Adipocyte (in vitro differentiated cells): ENCODE results near the gene ZNF497.

ENCODE experiments used
- DNase-seq: peaks from one replicate; pipeline ENCODE4 v3.0.0-alpha.2; 2015; ENCODE audit warnings: low read depth
- H3K27me3 ChIP-seq: replicated peaks from 2 replicates; pipeline ENCODE4 v1.7.0; 2013; ENCODE audit warnings: mild to moderate bottlenecking, low read length, moderate library complexity; ENCODE audit not compliant: control insufficient read depth, insufficient read depth
- H3K36me3 ChIP-seq: 2 replicates; pipeline ENCODE4 v1.7.0; 2013; ENCODE audit warnings: low read length, mild to moderate bottlenecking, moderate library complexity; ENCODE audit not compliant: control insufficient read depth, insufficient read depth, severe bottlenecking
- H3K4me1 ChIP-seq: 2 replicates; pipeline ENCODE4 v1.7.0; 2013; ENCODE audit warnings: mild to moderate bottlenecking, low read length, moderate library complexity; ENCODE audit not compliant: control insufficient read depth, insufficient read depth
- H3K4me3 ChIP-seq: 2 replicates; pipeline ENCODE4 v1.7.0; 2013; ENCODE audit warnings: mild to moderate bottlenecking, low read length, moderate library complexity
- H3K9ac ChIP-seq: 2 replicates; pipeline ENCODE4 v1.7.0; 2013; ENCODE audit warnings: mild to moderate bottlenecking, low read length, moderate library complexity
- H3K9me3 ChIP-seq: 2 replicates; pipeline ENCODE4 v1.7.0; 2013; ENCODE audit warnings: mild to moderate bottlenecking, low read length, moderate library complexity; ENCODE audit not compliant: control insufficient read depth

ZNF497 gene

GRCh38 chr19:58334691-58335249 lies 27.8 kb downstream of the ZNF497 start:
- no peaks in the 10 kb centered on the region for H3K9me3 ChIP-seq
- no peak overlapping the region for H3K4me3 ChIP-seq
- DNase-seq, result no peak
- H3K4me1 ChIP-seq, result peaks cover 4% of the 10 kb centered on the region
- H3K36me3 ChIP-seq, result peaks cover 27% of the 10 kb centered on the region
- no peak overlapping the region for H3K9ac ChIP-seq
- no peaks in the 10 kb centered on the region for H3K27me3 ChIP-seq

GRCh38 chr19:58332697-58333096 lies 29.9 kb downstream of the ZNF497 start:
- Histone ChIP-seq H3K9me3 (no peaks in the 10 kb centered on the region), H3K4me3 (no peak overlapping the region), H3K27me3 (no peaks in the 10 kb centered on the region), H3K9ac (no peak overlapping the region), H3K4me1 (peaks cover 11% of the 10 kb centered on the region), H3K36me3 (peaks cover 11% of the 10 kb centered on the region)
- DNase-seq, result no peak

- no peaks in the 10 kb centered on the region for H3K9me3 ChIP-seq
- no peaks in the 10 kb centered on the region for H3K27me3 ChIP-seq
These were observed 32.1 kb downstream of the ZNF497 start for GRCh38 chr19:58330458-58330857.

GRCh38 chr19:58328999-58329398 lies 33.6 kb downstream of the ZNF497 start:
- Histone ChIP-seq H3K36me3 (no peaks in the 10 kb centered on the region), H3K4me1 (peaks cover 19% of the 10 kb centered on the region), H3K4me3 (no peak overlapping the region), H3K9ac (no peak overlapping the region), H3K27me3 (no peaks in the 10 kb centered on the region), H3K9me3 (no peaks in the 10 kb centered on the region)
- no peak for DNase-seq

More at GRCh38 chr19:58330458-58330857, 32.1 kb downstream of the ZNF497 start:
- DNase-seq, result peak; percentile 45
- Histone ChIP-seq H3K4me3 (no peak overlapping the region), H3K4me1 (peaks cover 18% of the 10 kb centered on the region), H3K36me3 (peaks cover 8% of the 10 kb centered on the region), H3K9ac (peak overlapping the region; percentile 63)

GRCh38 chr19:58326914-58327726 lies 35.4 kb downstream of the ZNF497 start, which contains the start of gene ZSCAN22:
ZSCAN22 (plus strand) TSS chr19:58326994; CDS start chr19:58334803, 7,809 bp downstream.
- no peaks in the 10 kb centered on the region for H3K36me3 ChIP-seq
- H3K4me1 ChIP-seq, result peaks cover 19% of the 10 kb centered on the region
- H3K9ac ChIP-seq, result peak within 1 kb of the TSS; percentile 91
- DNase-seq, result peak; percentile 99
- no peaks in the 10 kb centered on the region for H3K27me3 ChIP-seq
- no peaks in the 10 kb centered on the region for H3K9me3 ChIP-seq
- H3K4me3 ChIP-seq, result peak within 1 kb of the TSS; percentile 92

GRCh38 chr19:58326501-58326913 lies 36.0 kb downstream of the ZNF497 start:
- H3K4me3 ChIP-seq, result peak overlapping the region; percentile 92
- H3K27me3 ChIP-seq, result no peaks in the 10 kb centered on the region
- no peaks in the 10 kb centered on the region for H3K9me3 ChIP-seq
- peak; percentile 6 for DNase-seq
- H3K4me1 ChIP-seq, result peaks cover 19% of the 10 kb centered on the region
- peak overlapping the region; percentile 91 for H3K9ac ChIP-seq
- H3K36me3 ChIP-seq, result no peaks in the 10 kb centered on the region

- peak; percentile 23 for DNase-seq
- Histone ChIP-seq H3K4me1 (peaks cover 15% of the 10 kb centered on the region), H3K4me3 (peak overlapping the region; percentile 92), H3K9me3 (no peaks in the 10 kb centered on the region), H3K9ac (peak overlapping the region; percentile 91), H3K27me3 (no peaks in the 10 kb centered on the region), H3K36me3 (no peaks in the 10 kb centered on the region)
These were observed 37.1 kb downstream of the ZNF497 start for GRCh38 chr19:58325311-58326022.

GRCh38 chr19:58319241-58319640 lies 43.3 kb downstream of the ZNF497 start:
- H3K4me3 ChIP-seq, result no peak overlapping the region
- DNase-seq, result no peak
- H3K36me3 ChIP-seq, result peaks cover 12% of the 10 kb centered on the region
- H3K27me3 ChIP-seq, result no peaks in the 10 kb centered on the region
- H3K9ac ChIP-seq, result no peak overlapping the region
- H3K4me1 ChIP-seq, result no peaks in the 10 kb centered on the region
- no peaks in the 10 kb centered on the region for H3K9me3 ChIP-seq

GRCh38 chr19:58318297-58318696 lies 44.3 kb downstream of the ZNF497 start:
- Histone ChIP-seq H3K36me3 (peaks cover 20% of the 10 kb centered on the region), H3K4me3 (no peak overlapping the region)

GRCh38 chr19:58317476-58318072 lies 45.0 kb downstream of the ZNF497 start:
- Histone ChIP-seq H3K9ac (no peak overlapping the region), H3K4me1 (no peaks in the 10 kb centered on the region), H3K9me3 (no peaks in the 10 kb centered on the region), H3K27me3 (no peaks in the 10 kb centered on the region), H3K4me3 (no peak overlapping the region), H3K36me3 (peaks cover 27% of the 10 kb centered on the region)
- DNase-seq, result peak; percentile 59

More at GRCh38 chr19:58318297-58318696, 44.3 kb downstream of the ZNF497 start:
- H3K4me1 ChIP-seq, result no peaks in the 10 kb centered on the region
- H3K9ac ChIP-seq, result no peak overlapping the region
- no peak for DNase-seq
- no peaks in the 10 kb centered on the region for H3K27me3 ChIP-seq
- H3K9me3 ChIP-seq, result no peaks in the 10 kb centered on the region

GRCh38 chr19:58315580-58315979 lies 47.0 kb downstream of the ZNF497 start:
- Histone ChIP-seq H3K4me1 (no peaks in the 10 kb centered on the region), H3K4me3 (no peak overlapping the region), H3K36me3 (peaks cover 41% of the 10 kb centered on the region), H3K9ac (no peak overlapping the region), H3K9me3 (no peaks in the 10 kb centered on the region), H3K27me3 (no peaks in the 10 kb centered on the region)
- no peak for DNase-seq
